Heart right ventricle (tissue), 16 donors: ENCODE results near the gene TMEM63C. TPM values are rescaled to one million over a fixed set of nuclear protein-coding genes. Genes with fewer than 3 reads are reported as not detected.

ENCODE experiments used
- ATAC-seq, 8 donors: fragments of 200-7000 bp; cut with Tn5 transposase; one replicate each; pipeline ENCODE4 v1.9.1; 2020; ENCODE audit warnings: mild to moderate bottlenecking in 8 of 8, moderate library complexity in 8 of 8, moderate number of reproducible peaks in 1 of 8
- DNase-seq, 2 donors: peaks; one replicate each; pipeline ENCODE4 v3.0.0-alpha.2; 2020
- H3K27ac ChIP-seq, 10 donors: fragments of 200-600 bp; sonication (generic) in 2 of 10; one replicate each; pipeline versions ENCODE4 v1.5.0 to v1.8.0; 2020 to 2022; ENCODE audit warnings: mild to moderate bottlenecking in 3 of 10
- H3K27me3 ChIP-seq, 7 donors: fragments of 200-600 bp; one replicate each; pipeline ENCODE4 v1.8.0; 2021 to 2022; ENCODE audit warnings: mild to moderate bottlenecking in 2 of 7
- H3K36me3 ChIP-seq, 9 donors: fragments of 200-600 bp; sonication (generic) in 1 of 9; one replicate each; pipeline versions ENCODE4 v1.5.0 to v1.8.0; 2020 to 2022; ENCODE audit warnings: mild to moderate bottlenecking in 2 of 9
- H3K4me1 ChIP-seq, 9 donors: fragments of 200-600 bp; sonication (generic) in 1 of 9; one replicate each; pipeline versions ENCODE4 v1.5.0 to v1.8.0; 2020 to 2022; ENCODE audit warnings: mild to moderate bottlenecking in 4 of 9
- H3K4me3 ChIP-seq, 10 donors: fragments of 200-600 bp; sonication (generic) in 2 of 10; one replicate each; pipeline versions ENCODE4 v1.5.0 to v1.8.0; 2020 to 2022; ENCODE audit warnings: mild to moderate bottlenecking in 7 of 10, moderate library complexity in 2 of 10
- H3K9me3 ChIP-seq, 11 donors: fragments of 200-600 bp in 10 of 11; sonication (generic) in 2 of 11; one replicate each; pipeline versions ENCODE4 v1.5.0 to v1.8.0; 2013 to 2022; ENCODE audit warnings: mild to moderate bottlenecking in 2 of 11, control low read depth in 1 of 11, moderate library complexity in 1 of 11
- CTCF ChIP-seq, 9 donors: fragments of 200-600 bp; sonication (generic) in 2 of 9; IDR thresholded peaks; one replicate each; pipeline versions ENCODE4 v1.5.0 to v1.8.0; 2021 to 2022; ENCODE audit warnings: antibody characterized with exemption in 9 of 9, mild to moderate bottlenecking in 5 of 9, moderate library complexity in 1 of 9
- WGBS, 2 donors: extraction: QIAGEN DNeasy Blood & Tissue Kit; methylation state at CpG; one replicate each; pipeline ENCODE4 v1.1.7; 2013; ENCODE audit warnings: inconsistent platforms in 1 of 2; 5-methylcytosine and 5-hydroxymethylcytosine counted together
- intact Hi-C, 10 donors: fragments of 100-400 bp; cut with DNase I; formaldehyde crosslinking; loops; one replicate each; pipeline versions ENCODE4 v1.11.1 to v1.14.2; 2022
- polyA plus RNA-seq, 2 donors: library from polyadenylated mRNA; stranded (reverse); fragments of 200-250 nt; gene quantifications; one replicate each; pipeline ENCODE4 v1.2.3, GENCODE V29; 2013
- total RNA-seq, 10 donors: library from RNA; stranded (reverse); fragmentation: NEBNext Ultra II Directional in 3 of 10; extraction: Animal tissue kit (Norgen Biotek cat#: 25700) in 3 of 10; gene quantifications; one replicate each; pipeline versions ENCODE4 v1.2.1 to v1.2.4, GENCODE V29; 2021 to 2023
- donor health status: Arrhythmogenic right ventricular cardiomyopathy.
- donor health status: ischemic (EF 13 %, LVEDD 7.1; RV severe dilation, severe dysfunction).
- donor health status: healthy with polysubstance abuse.
- donor health status: DM: no; HTN: yes; CAD: no.
- donor health status: DM: no; HTN: no; CAD: no.
- donor health status: ischemic (EF 25% LVEDD 6.9; RV normal size, moderate dysfunction).
- donor health status: ischemic (EF 25% LVEDD 5.7; RV mildly dilated, moderate dysfunction).
- donor health status: healthy.
- donor health status: DM: yes; HTN: yes; CAD: no.
- donor health status: Ischemic cardiomyopathy.
- donor health status: ischemic (EF 35%, LVEDD 5.7; RV mildly dilated, moderate dysfunction).
- donor health status: nonischemic (EF 11% LVEDD 7.7; RV severe dilation, severe dysfunction).
- donor health status: DM: yes; HTN: yes; CAD: no.
- donor health status: PGD.
- donor health status: ischemic (EF 29% LVEDD 5.4; RV normal size, mild dysfunction).
- donor health status: nonischemic (EF 23%, LVEDD 6.1; RV moderate dilation, normal function).

The TMEM63C gene
- total and polyA plus RNA-seq, 12 donors, result under 0.01 to 7.2 (median 0.53) TPM

- no peak overlapping the region for H3K4me3 ChIP-seq
- intact Hi-C loops, result no loop called here
- no peaks in the 10 kb centered on the region for H3K36me3 ChIP-seq
- no peak overlapping the region for H3K27ac ChIP-seq
- ATAC-seq (no peak), DNase-seq (no peak)
- no peaks in the 10 kb centered on the region for H3K9me3 ChIP-seq
- TF ChIP-seq CTCF (IDR thresholded peaks at IDR 0.05), result no peak
- peaks cover 25 to 100% (median 92%) of the 10 kb centered on the region in 7 donors for H3K27me3 ChIP-seq
- H3K4me1 ChIP-seq, result peaks cover 7 to 29% (median 26%) of the 10 kb centered on the region in 9 donors
- 78 to 80% methylated on average over 15 of the region's 15 CpGs for WGBS, 2 donors
These were observed 42.6 kb upstream of the TMEM63C start for GRCh38 chr14:77139022-77139421.

GRCh38 chr14:77139540-77140358 is 41.8 kb upstream of the TMEM63C start:
- no peaks in the 10 kb centered on the region for H3K9me3 ChIP-seq
- no peak overlapping the region for H3K27ac ChIP-seq
- H3K4me3 ChIP-seq, result peak overlapping the region in 1 of 10 donors; percentile 4
- 1 to 2% methylated on average over 52 of the region's 52 CpGs for WGBS, 2 donors
- intact Hi-C loops, result loop anchor here in 1 of 10 donors (5.0 kb wide), 1 partner anchor 173 kb away; no protein-coding TSS in a partner anchor
- peaks cover 25 to 100% (median 92%) of the 10 kb centered on the region in 7 donors for H3K27me3 ChIP-seq
- DNase-seq (no peak), ATAC-seq (peak in 3 of 8 donors; percentile 29 to 40 (median 32))
- TF ChIP-seq CTCF (IDR thresholded peaks at IDR 0.05), result peak in 7 of 9 donors; percentile 28 to 55 (median 46)
- no peaks in the 10 kb centered on the region for H3K36me3 ChIP-seq
- H3K4me1 ChIP-seq, result peaks cover 7 to 29% (median 26%) of the 10 kb centered on the region in 9 donors

GRCh38 chr14:77140359-77141213 is 41.0 kb upstream of the TMEM63C start:
- intact Hi-C loops, result loop anchor here in 1 of 10 donors (5.0 kb wide), 1 partner anchor 172 kb away; no protein-coding TSS in a partner anchor
- Histone ChIP-seq H3K4me3 (peak overlapping the region in 9 of 10 donors; percentile 34 to 53 (median 44)), H3K4me1 (peaks cover 7 to 29% (median 26%) of the 10 kb centered on the region in 9 donors), H3K27ac (no peak overlapping the region), H3K9me3 (no peaks in the 10 kb centered on the region), H3K36me3 (no peaks in the 10 kb centered on the region), H3K27me3 (peaks cover 25 to 100% (median 95%) of the 10 kb centered on the region in 7 donors)
- no peak for TF ChIP-seq CTCF (IDR thresholded peaks at IDR 0.05)
- DNase-seq (no peak), ATAC-seq (peak in 2 of 8 donors; percentile 14 to 21)
- WGBS, 2 donors, result 1% methylated on average over 66 to 67 of the region's 67 CpGs
